NT2/D1 (cell line): ENCODE data around the gene FGF2.

Experiments used
- SUZ12 ChIP-seq: IDR thresholded peaks from 2 replicates; pipeline ENCODE4 v1.6.1; 2011; ENCODE audit not compliant: insufficient read length, insufficient read depth; ENCODE audit errors: extremely low read depth
- YY1 ChIP-seq: IDR thresholded peaks from 2 replicates; pipeline ENCODE4 v1.6.1; 2011; ENCODE audit not compliant: insufficient read length, insufficient read depth

- TF ChIP-seq YY1 (no peak), SUZ12 (no peak)
These were observed 10.3 kb downstream of the FGF2 start for GRCh38 chr4:122836941-122837340.
